H7 (cell line): Measurements from ENCODE around the gene DGAT2. TPM values are rescaled to one million over a fixed set of nuclear protein-coding genes. Genes with fewer than 3 reads are reported as not detected.

ENCODE experiments used
- DNase-seq: peaks from one replicate; pipeline ENCODE4 v3.0.0; 2012
- H3K27me3 ChIP-seq: 2 replicates; pipeline ENCODE4 v1.6.0; 2011; ENCODE audit warnings: mild to moderate bottlenecking, low read length; ENCODE audit not compliant: control insufficient read depth, insufficient read depth
- H3K36me3 ChIP-seq: replicated peaks from 2 replicates; pipeline ENCODE4 v1.5.1; 2011; ENCODE audit warnings: low read length; ENCODE audit not compliant: control insufficient read depth, insufficient read depth
- H3K4me3 ChIP-seq: 2 replicates; pipeline ENCODE4 v1.5.1; 2011; ENCODE audit warnings: low read depth, mild to moderate bottlenecking, control low read depth, low read length, moderate library complexity; ENCODE audit not compliant: insufficient read depth
- total RNA-seq: library from RNA; depleted of rRNA; stranded (reverse); fragments of >200 nt; shearing (Covaris generic); gene quantifications from 2 replicates; pipeline ENCODE4 v1.2.3, GENCODE V29; 2014

DGAT2 gene
- total RNA-seq, 1 experiment from 2014 or later, result 1.1 TPM

GRCh38 chr11:75781831-75782230 lies 13.3 kb downstream of the DGAT2 start:
- Histone ChIP-seq H3K27me3 (no peaks in the 10 kb centered on the region), H3K4me3 (no peak overlapping the region), H3K36me3 (no peaks in the 10 kb centered on the region)
- no peak for DNase-seq

- DNase-seq, result no peak
- H3K36me3 ChIP-seq, result no peaks in the 10 kb centered on the region
- H3K4me3 ChIP-seq, result no peak overlapping the region
- H3K27me3 ChIP-seq, result no peaks in the 10 kb centered on the region
Observed at GRCh38 chr11:75782540-75783263, 14.1 kb downstream of the DGAT2 start.

- Histone ChIP-seq H3K4me3 (no peak overlapping the region), H3K36me3 (no peaks in the 10 kb centered on the region), H3K27me3 (no peaks in the 10 kb centered on the region)
- no peak for DNase-seq
Observed at GRCh38 chr11:75783416-75784084, 15.0 kb downstream of the DGAT2 start.

GRCh38 chr11:75784085-75784478 lies 15.5 kb downstream of the DGAT2 start:
- no peak for DNase-seq
- Histone ChIP-seq H3K36me3 (no peaks in the 10 kb centered on the region), H3K27me3 (no peaks in the 10 kb centered on the region), H3K4me3 (no peak overlapping the region)

- Histone ChIP-seq H3K4me3 (no peak overlapping the region), H3K36me3 (no peaks in the 10 kb centered on the region), H3K27me3 (no peaks in the 10 kb centered on the region)
- no peak for DNase-seq
Observed at GRCh38 chr11:75784506-75784905, 15.9 kb downstream of the DGAT2 start.

- Histone ChIP-seq H3K27me3 (no peaks in the 10 kb centered on the region), H3K4me3 (no peak overlapping the region), H3K36me3 (no peaks in the 10 kb centered on the region)
- no peak for DNase-seq
Observed at GRCh38 chr11:75785187-75785586, 16.6 kb downstream of the DGAT2 start.

GRCh38 chr11:75786101-75786736 lies 17.6 kb downstream of the DGAT2 start:
- H3K4me3 ChIP-seq, result no peak overlapping the region
- H3K36me3 ChIP-seq, result no peaks in the 10 kb centered on the region
- no peak for DNase-seq
- no peaks in the 10 kb centered on the region for H3K27me3 ChIP-seq

- no peaks in the 10 kb centered on the region for H3K36me3 ChIP-seq
- DNase-seq, result no peak
- H3K27me3 ChIP-seq, result no peaks in the 10 kb centered on the region
- no peak overlapping the region for H3K4me3 ChIP-seq
Observed at GRCh38 chr11:75789521-75789920, 20.9 kb downstream of the DGAT2 start.

GRCh38 chr11:75790986-75791385 lies 22.4 kb downstream of the DGAT2 start:
- no peaks in the 10 kb centered on the region for H3K27me3 ChIP-seq
- H3K4me3 ChIP-seq, result no peak overlapping the region
- no peaks in the 10 kb centered on the region for H3K36me3 ChIP-seq
- no peak for DNase-seq

GRCh38 chr11:75792127-75792731 lies 23.7 kb downstream of the DGAT2 start:
- no peak overlapping the region for H3K4me3 ChIP-seq
- DNase-seq, result no peak
- H3K36me3 ChIP-seq, result no peaks in the 10 kb centered on the region
- no peaks in the 10 kb centered on the region for H3K27me3 ChIP-seq

- Histone ChIP-seq H3K4me3 (no peak overlapping the region), H3K27me3 (no peaks in the 10 kb centered on the region), H3K36me3 (no peaks in the 10 kb centered on the region)
- no peak for DNase-seq
Observed at GRCh38 chr11:75792997-75793800, 24.6 kb downstream of the DGAT2 start.

GRCh38 chr11:75793966-75794365 lies 25.4 kb downstream of the DGAT2 start:
- H3K4me3 ChIP-seq, result no peak overlapping the region
- H3K27me3 ChIP-seq, result no peaks in the 10 kb centered on the region
- H3K36me3 ChIP-seq, result no peaks in the 10 kb centered on the region
- DNase-seq, result no peak

GRCh38 chr11:75795276-75796090 lies 26.9 kb downstream of the DGAT2 start:
- no peak for DNase-seq

GRCh38 chr11:75796091-75796435 lies 27.5 kb downstream of the DGAT2 start:
- Histone ChIP-seq H3K36me3 (no peaks in the 10 kb centered on the region), H3K4me3 (no peak overlapping the region), H3K27me3 (no peaks in the 10 kb centered on the region)
- no peak for DNase-seq

More at GRCh38 chr11:75795276-75796090, 26.9 kb downstream of the DGAT2 start:
- H3K36me3 ChIP-seq, result no peaks in the 10 kb centered on the region
- no peaks in the 10 kb centered on the region for H3K27me3 ChIP-seq
- no peak overlapping the region for H3K4me3 ChIP-seq
